Measurements from ENCODE around the gene BCAP29.
A peak's percentile ranks its signal among the peaks of the same experiment; 100 is the strongest.

Gene BCAP29

DNA sequence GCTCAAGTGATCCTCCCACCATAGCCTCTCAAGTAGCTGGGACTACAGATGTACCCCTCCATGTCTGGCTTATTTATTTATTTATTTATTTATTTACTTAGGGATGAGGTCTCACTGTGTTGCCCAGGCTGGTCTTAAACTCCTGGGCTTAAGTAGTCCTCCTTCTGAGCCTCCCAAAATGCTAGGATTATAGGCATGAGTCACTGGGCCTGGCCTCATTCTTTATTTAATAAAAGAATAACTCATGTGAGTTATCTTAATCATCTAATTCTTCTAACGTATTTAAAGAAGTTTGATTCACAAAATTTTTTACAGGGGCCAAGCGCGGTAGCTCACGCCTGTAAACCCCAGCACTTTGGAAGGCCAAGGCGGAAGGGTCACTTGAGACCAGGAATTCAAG lies 72.6 kb downstream of the BCAP29 start:
- peaks cover 7 to 8% of the 10 kb centered on the region in 2 donors for H3K27me3 Mint-ChIP-seq
- H3K27ac Mint-ChIP-seq = no peak overlapping the region
- peaks cover 4 to 6% of the 10 kb centered on the region in 2 donors for H3K4me1 Mint-ChIP-seq
- ATAC-seq (replicated peaks) = no peak
- H3K36me3 Mint-ChIP-seq = peaks cover 2 to 3% of the 10 kb centered on the region in 2 donors
- no peak for DNase-seq
- H3K9me3 Mint-ChIP-seq = peaks cover 0 to 2% of the 10 kb centered on the region in 2 donors
- H3K4me3 Mint-ChIP-seq = no peak overlapping the region

DNA sequence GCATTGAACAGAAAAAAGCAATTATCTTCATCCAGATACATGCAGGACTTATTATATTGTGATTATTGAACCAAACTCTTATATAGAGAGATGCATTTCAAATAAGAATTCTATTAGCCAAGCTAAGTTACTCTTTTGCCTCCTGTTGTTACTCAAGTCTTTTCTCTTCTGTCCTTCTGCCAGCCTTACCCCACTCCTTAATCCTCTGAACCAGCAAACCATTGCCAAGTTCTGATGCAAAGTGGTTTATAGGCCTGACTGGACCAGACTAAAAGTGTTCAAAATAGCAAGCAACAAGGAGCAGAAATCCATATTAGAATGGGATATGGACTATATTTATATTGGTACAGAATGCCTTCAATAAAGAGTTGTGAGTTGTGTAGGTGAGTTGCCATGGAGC lies 78.4 kb downstream of the BCAP29 start:
- no peak for ATAC-seq (replicated peaks)
- H3K36me3 Mint-ChIP-seq = no peaks in the 10 kb centered on the region
- H3K27ac Mint-ChIP-seq = no peak overlapping the region
- H3K9me3 Mint-ChIP-seq = no peaks in the 10 kb centered on the region
- no peak for DNase-seq
- H3K27me3 Mint-ChIP-seq = peaks cover 7 to 15% of the 10 kb centered on the region in 2 donors
- no peak overlapping the region for H3K4me3 Mint-ChIP-seq
- peaks cover 28 to 41% of the 10 kb centered on the region in 2 donors for H3K4me1 Mint-ChIP-seq

DNA sequence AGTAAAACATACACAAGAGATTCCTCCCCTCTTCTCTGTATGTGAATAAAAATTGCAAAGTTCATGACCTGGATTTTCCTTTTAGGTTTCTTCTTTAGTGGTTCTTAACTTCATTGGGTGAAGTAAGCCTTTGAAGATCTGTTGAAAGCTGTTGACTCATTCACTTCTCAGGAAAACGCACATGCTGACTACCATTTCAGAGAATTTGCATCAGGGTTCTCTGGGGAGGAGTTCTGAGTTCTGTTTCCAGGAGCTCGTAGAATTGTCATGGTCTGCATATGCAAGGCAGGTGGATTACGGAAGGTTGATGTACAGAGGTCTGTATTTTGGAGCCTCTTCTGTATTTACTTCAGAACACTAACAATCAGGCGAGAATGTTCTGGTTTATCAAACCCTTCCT lies 79.6 kb downstream of the BCAP29 start:
- H3K4me3 Mint-ChIP-seq = peak overlapping the region; percentile 88 to 91
- ATAC-seq (replicated peaks) = peak; percentile 84
- peaks cover 28 to 41% of the 10 kb centered on the region in 2 donors for H3K4me1 Mint-ChIP-seq
- H3K27me3 Mint-ChIP-seq = peaks cover 7 to 15% of the 10 kb centered on the region in 2 donors
- peak; percentile 67 for DNase-seq
- H3K27ac Mint-ChIP-seq = peak overlapping the region; percentile 34
- H3K9me3 Mint-ChIP-seq = no peaks in the 10 kb centered on the region
- no peaks in the 10 kb centered on the region for H3K36me3 Mint-ChIP-seq

DNA sequence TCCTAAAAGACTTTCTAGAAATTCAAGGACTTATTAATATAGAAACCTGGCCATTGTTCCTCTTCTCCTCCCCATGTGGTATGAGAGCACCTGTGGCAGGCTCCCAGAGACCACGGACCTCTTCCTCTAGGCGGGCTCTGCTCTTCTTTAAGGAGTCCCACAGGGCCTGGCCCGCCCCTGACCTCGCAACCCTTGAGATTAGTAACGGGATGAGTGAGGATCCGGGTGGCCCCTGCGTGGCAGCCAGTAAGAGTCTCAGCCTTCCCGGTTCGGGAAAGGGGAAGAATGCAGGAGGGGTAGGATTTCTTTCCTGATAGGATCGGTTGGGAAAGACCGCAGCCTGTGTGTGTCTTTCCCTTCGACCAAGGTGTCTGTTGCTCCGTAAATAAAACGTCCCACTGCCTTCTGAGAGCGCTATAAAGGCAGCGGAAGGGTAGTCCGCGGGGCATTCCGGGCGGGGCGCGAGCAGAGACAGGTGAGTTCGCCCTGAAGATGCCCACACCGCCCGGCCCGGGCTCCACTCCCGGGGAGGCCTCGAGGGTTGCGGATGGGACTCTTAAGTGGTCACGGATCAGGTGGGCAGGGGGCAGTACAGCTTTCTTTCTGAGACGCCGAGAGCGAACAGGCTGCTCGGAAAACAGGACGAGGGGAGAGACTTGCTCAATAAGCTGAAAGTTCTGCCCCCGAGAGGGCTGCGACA lies 80.5 kb downstream of the BCAP29 start, which contains the start of gene SLC26A4:
TSS of gene SLC26A4 (plus strand) at position 448 of the 700 bp plus-strand sequence. CDS start 814 bp downstream, outside the sequence.
- DNase-seq = peak; percentile 67
- Mint-ChIP-seq H3K36me3 (no peaks in the 10 kb centered on the region), H3K27ac (peak within 1 kb of the TSS; percentile 52), H3K4me3 (peak within 1 kb of the TSS; percentile 88 to 91), H3K27me3 (peaks cover 0 to 8% of the 10 kb centered on the region in 2 donors), H3K4me1 (peaks cover 24 to 35% of the 10 kb centered on the region in 2 donors), H3K9me3 (no peaks in the 10 kb centered on the region)
- ATAC-seq (replicated peaks) = peak; percentile 83 to 84

DNA sequence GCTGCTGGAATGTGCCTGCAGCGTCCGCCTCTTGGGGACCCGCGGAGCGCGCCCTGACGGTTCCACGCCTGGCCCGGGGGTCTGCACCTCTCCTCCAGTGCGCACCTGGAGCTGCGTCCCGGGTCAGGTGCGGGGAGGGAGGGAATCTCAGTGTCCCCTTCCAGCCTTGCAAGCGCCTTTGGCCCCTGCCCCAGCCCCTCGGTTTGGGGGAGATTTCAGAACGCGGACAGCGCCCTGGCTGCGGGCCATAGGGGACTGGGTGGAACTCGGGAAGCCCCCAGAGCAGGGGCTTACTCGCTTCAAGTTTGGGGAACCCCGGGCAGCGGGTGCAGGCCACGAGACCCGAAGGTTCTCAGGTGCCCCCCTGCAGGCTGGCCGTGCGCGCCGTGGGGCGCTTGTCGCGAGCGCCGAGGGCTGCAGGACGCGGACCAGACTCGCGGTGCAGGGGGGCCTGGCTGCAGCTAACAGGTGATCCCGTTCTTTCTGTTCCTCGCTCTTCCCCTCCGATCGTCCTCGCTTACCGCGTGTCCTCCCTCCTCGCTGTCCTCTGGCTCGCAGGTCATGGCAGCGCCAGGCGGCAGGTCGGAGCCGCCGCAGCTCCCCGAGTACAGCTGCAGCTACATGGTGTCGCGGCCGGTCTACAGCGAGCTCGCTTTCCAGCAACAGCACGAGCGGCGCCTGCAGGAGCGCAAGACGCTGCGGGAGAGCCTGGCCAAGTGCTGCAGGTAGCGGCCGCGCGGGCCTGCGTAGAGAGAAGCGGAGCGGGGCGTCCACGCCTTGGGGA lies 81.2 kb downstream of the BCAP29 start:
- H3K4me1 Mint-ChIP-seq = peaks cover 24 to 35% of the 10 kb centered on the region in 2 donors
- peak; percentile 48 for DNase-seq
- ATAC-seq (replicated peaks) = peak; percentile 43 to 45

DNA sequence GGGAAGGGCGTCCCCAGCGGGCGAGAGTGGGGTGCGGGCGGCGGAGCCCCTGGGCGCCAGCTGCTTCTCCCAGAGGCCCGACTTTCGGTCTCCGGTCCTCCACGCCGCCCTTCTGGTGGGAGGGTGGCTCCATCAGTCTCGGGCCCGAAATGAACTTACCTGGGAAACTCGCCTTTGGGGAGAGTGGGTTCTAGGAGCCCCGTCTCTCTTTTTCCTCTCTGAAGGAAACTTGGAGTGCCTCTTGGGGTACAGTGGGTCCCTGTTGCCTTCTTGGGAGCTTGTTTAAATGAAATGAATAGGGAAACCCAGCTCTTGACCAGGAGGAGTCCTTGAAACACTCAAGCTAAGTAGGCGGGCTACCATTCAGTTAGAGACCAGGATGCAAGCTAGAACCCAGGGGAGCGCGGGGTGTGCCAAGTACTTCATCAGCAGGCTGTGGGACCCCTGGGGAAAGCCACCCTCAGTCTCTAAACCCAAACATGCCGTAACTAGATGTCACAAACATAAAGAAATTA lies 81.9 kb downstream of the BCAP29 start:
- DNase-seq (no peak), ATAC-seq (replicated peaks) (no peak)
- Mint-ChIP-seq H3K27me3 (peaks cover 0 to 8% of the 10 kb centered on the region in 2 donors), H3K27ac (no peak overlapping the region), H3K4me3 (peak overlapping the region; percentile 88 to 91), H3K9me3 (no peaks in the 10 kb centered on the region), H3K36me3 (no peaks in the 10 kb centered on the region), H3K4me1 (peaks cover 24 to 35% of the 10 kb centered on the region in 2 donors)

More for the DNA sequence above, 81.2 kb downstream of the BCAP29 start:
- Mint-ChIP-seq H3K27ac (peak overlapping the region; percentile 48), H3K36me3 (no peaks in the 10 kb centered on the region), H3K27me3 (peaks cover 0 to 8% of the 10 kb centered on the region in 2 donors), H3K9me3 (no peaks in the 10 kb centered on the region), H3K4me3 (peak overlapping the region; percentile 88 to 91)

DNA sequence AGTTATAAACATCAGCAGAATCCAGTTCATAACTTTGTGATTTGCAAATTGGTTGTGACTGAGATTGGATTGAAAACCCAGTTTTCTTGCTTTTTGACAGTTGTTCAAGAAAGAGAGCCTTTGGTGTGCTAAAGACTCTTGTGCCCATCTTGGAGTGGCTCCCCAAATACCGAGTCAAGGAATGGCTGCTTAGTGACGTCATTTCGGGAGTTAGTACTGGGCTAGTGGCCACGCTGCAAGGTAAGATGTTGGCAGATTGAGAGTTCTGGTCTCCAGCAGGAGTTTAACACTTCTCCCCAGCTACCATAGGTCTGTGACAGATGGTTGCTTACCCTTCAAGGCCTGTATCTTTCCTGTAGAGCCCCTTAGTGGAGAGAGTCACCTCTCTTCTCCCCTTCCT lies 83.2 kb downstream of the BCAP29 start:
- DNase-seq = no peak
- H3K27ac Mint-ChIP-seq = no peak overlapping the region
- no peaks in the 10 kb centered on the region for H3K36me3 Mint-ChIP-seq
- peaks cover 0 to 8% of the 10 kb centered on the region in 2 donors for H3K27me3 Mint-ChIP-seq
- no peak overlapping the region for H3K4me3 Mint-ChIP-seq
- peaks cover 24 to 35% of the 10 kb centered on the region in 2 donors for H3K4me1 Mint-ChIP-seq
- H3K9me3 Mint-ChIP-seq = no peaks in the 10 kb centered on the region
- ATAC-seq (replicated peaks) = no peak

DNA sequence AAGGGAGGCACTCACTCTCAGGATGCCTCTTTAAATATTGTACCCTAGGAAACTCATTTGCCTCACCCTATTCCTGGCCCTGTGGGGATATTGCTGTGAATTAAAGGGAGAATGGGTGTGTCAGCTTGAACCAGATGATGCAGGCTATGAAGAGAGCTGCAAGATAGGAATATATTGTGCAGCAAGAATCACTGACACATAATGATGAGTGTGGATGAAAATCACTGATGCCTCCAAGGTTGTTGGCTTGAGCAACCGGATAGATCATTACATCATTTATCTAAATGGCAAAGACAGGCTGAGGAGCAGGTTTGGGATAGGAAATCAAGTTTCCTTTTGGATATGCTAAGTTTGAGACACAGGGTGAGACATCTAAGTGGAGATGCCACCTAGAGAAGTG lies 86.7 kb downstream of the BCAP29 start:
- H3K27me3 Mint-ChIP-seq = peaks cover 0 to 3% of the 10 kb centered on the region in 2 donors
- no peak overlapping the region for H3K4me3 Mint-ChIP-seq
- ATAC-seq (replicated peaks) = no peak
- no peak for DNase-seq
- no peaks in the 10 kb centered on the region for H3K9me3 Mint-ChIP-seq
- H3K27ac Mint-ChIP-seq = no peak overlapping the region
- H3K36me3 Mint-ChIP-seq = no peaks in the 10 kb centered on the region
- H3K4me1 Mint-ChIP-seq = peaks cover 5 to 9% of the 10 kb centered on the region in 2 donors

DNA sequence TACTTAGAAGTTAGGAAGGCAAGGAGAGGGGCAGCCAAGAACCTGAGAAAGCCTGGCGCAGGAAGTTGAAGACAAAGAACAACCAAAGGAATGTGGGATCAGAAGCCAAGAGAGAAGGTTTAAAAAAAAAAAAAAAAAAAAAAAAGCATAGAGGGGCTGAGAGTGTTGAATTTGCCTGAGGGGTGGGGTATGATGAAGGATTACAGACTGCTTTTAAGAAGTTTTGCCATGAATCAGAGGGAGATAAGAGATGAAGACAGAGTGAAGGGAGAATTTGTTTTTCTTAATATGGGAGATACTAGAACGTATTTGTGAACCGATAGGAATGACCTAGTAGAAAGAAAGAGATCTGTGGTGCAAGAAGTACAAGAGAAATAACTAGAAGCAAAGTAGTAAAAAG lies 87.3 kb downstream of the BCAP29 start:
- H3K36me3 Mint-ChIP-seq = no peaks in the 10 kb centered on the region
- no peak overlapping the region for H3K27ac Mint-ChIP-seq
- no peak for ATAC-seq (replicated peaks)
- no peak overlapping the region for H3K4me3 Mint-ChIP-seq
- DNase-seq = no peak
- no peaks in the 10 kb centered on the region for H3K27me3 Mint-ChIP-seq
- peaks cover 2 to 6% of the 10 kb centered on the region in 2 donors for H3K4me1 Mint-ChIP-seq
- no peaks in the 10 kb centered on the region for H3K9me3 Mint-ChIP-seq

DNA sequence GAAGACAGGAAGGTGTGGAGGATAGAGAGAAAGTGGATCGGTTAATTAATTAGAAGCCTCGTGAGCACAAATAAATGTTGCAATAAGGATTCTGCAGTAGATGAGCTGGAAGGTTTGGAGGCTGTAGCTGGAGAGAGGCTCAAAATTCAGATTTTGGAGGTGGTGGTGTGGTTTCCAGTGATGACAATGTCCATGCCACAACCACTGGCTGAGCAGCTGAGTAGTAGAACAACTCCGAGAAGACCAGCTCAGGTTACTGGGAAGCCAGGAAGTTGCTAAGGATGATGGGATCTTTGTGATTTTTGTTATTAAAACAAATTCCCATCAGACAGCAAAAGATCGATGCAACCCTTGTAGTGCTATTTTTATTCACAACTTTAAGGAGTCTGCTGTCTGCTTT lies 88.2 kb downstream of the BCAP29 start:
- no peak for DNase-seq
- no peaks in the 10 kb centered on the region for H3K9me3 Mint-ChIP-seq
- H3K4me3 Mint-ChIP-seq = no peak overlapping the region
- ATAC-seq (replicated peaks) = no peak
- H3K27me3 Mint-ChIP-seq = peaks cover 0 to 4% of the 10 kb centered on the region in 2 donors
- H3K36me3 Mint-ChIP-seq = no peaks in the 10 kb centered on the region
- no peak overlapping the region for H3K27ac Mint-ChIP-seq
- peaks cover 2 to 6% of the 10 kb centered on the region in 2 donors for H3K4me1 Mint-ChIP-seq

Data from stimulated activated naive B cell treated with anti-CD40 and anti-IgM and Interleukin-4, amounts not matched to agents 10 μg/mL and 1 μg/mL and 100 μg/mL, for 72 hours (primary cell).